Gastrocnemius medialis (tissue), 4 donors: ENCODE data around the gene PLXNA2.

ENCODE experiments used
- POLR2A ChIP-seq, 2 donors: fragments of 450-650 bp; IDR thresholded peaks; one replicate each; pipeline ENCODE4 v1.6.1; 2017; ENCODE audit warnings: antibody characterized with exemption in 2 of 2, mild to moderate bottlenecking in 2 of 2, moderate library complexity in 2 of 2
- TF ChIP-seq, protein P1 (sequence below), 5 experiments: fragments of 450-650 bp in 3 of 5; fragments of 200-600 bp in 2 of 5; sonication (generic) in 2 of 5; IDR thresholded peaks in 4 of 5; conservative IDR thresholded peaks in 1 of 5; 1 replicate in 4 of 5; 2 replicates in 1 of 5; pipeline ENCODE4 v1.5.1; 2016 to 2019; ENCODE audit warnings: antibody characterized with exemption in 5 of 5, mild to moderate bottlenecking in 3 of 5, moderate library complexity in 3 of 5

- TF ChIP-seq, protein P1, sequence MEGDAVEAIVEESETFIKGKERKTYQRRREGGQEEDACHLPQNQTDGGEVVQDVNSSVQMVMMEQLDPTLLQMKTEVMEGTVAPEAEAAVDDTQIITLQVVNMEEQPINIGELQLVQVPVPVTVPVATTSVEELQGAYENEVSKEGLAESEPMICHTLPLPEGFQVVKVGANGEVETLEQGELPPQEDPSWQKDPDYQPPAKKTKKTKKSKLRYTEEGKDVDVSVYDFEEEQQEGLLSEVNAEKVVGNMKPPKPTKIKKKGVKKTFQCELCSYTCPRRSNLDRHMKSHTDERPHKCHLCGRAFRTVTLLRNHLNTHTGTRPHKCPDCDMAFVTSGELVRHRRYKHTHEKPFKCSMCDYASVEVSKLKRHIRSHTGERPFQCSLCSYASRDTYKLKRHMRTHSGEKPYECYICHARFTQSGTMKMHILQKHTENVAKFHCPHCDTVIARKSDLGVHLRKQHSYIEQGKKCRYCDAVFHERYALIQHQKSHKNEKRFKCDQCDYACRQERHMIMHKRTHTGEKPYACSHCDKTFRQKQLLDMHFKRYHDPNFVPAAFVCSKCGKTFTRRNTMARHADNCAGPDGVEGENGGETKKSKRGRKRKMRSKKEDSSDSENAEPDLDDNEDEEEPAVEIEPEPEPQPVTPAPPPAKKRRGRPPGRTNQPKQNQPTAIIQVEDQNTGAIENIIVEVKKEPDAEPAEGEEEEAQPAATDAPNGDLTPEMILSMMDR (IDR thresholded peaks at IDR 0.05 in 4 of 5, conservative IDR thresholded peaks at IDR 0.05 in 1 of 5) = no peak
- TF ChIP-seq POLR2A (IDR thresholded peaks at IDR 0.05) = no peak
Measured at GRCh38 chr1:208176649-208177048, 67.5 kb downstream of the PLXNA2 start.
